Astrocyte of the spinal cord (primary cell): ENCODE data around the gene MTUS2.

Experiments
- DNase-seq: peaks from one replicate; pipeline ENCODE4 v3.0.0; 2011; ENCODE audit warnings: low read depth, low spot score
- H3K4me3 ChIP-seq: 2 replicates; pipeline ENCODE4 v1.5.1; 2011; ENCODE audit warnings: low read depth, mild to moderate bottlenecking, low read length, moderate library complexity
- in situ Hi-C: cut with HindIII; loops from 2 replicates; pipeline ENCODE4 v1.10.0; 2017; ENCODE audit warnings: low sequenced_read_pairs
- TF ChIP-seq, protein P1 (sequence below): IDR thresholded peaks from 2 replicates; pipeline ENCODE4 v1.5.1; 2012; ENCODE audit warnings: low read depth, mild to moderate bottlenecking, low read length, inconsistent platforms

MTUS2 gene

DNA sequence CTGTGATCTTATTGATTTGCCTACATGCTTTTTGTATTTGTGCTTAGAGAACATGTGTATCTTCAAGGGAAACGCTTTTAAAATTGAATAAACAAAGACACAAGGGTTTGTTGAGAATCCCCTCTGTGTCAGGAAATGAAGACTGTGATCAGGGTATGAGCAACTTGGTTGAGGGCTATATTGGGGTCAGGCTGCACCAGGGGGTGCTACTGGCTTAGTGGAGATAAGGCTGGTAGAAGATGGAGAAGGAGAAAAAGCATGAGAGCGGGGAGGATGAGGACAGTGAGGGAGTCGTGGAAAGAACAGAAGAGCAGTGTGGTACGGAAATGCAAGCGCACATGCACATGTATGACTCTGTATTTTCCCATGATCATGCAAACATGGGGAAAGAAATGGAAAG lies 201.6 kb downstream of the MTUS2 start:
- in situ Hi-C loops = no loop called here

DNA sequence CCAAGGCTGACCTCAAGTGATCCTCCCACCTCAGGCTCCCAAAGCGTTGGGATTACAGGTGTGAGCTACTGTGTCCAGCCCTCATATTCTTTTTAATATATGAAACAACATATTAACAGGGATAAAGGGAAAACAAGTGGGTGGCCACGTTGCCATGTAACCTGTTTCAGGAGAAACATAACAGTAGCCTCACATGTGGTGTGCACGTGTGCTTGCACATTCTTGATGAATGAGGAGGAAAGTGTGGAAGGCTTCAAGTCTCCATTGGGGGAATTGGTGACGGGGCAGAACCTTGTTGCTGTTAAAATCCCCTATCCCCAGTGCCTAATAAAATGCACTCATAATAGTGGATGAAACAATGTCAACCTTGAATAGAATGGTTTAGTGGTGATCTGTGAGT lies 202.3 kb downstream of the MTUS2 start:
- H3K4me3 ChIP-seq = no peak overlapping the region
- in situ Hi-C loops = no loop called here
- TF ChIP-seq, protein P1, sequence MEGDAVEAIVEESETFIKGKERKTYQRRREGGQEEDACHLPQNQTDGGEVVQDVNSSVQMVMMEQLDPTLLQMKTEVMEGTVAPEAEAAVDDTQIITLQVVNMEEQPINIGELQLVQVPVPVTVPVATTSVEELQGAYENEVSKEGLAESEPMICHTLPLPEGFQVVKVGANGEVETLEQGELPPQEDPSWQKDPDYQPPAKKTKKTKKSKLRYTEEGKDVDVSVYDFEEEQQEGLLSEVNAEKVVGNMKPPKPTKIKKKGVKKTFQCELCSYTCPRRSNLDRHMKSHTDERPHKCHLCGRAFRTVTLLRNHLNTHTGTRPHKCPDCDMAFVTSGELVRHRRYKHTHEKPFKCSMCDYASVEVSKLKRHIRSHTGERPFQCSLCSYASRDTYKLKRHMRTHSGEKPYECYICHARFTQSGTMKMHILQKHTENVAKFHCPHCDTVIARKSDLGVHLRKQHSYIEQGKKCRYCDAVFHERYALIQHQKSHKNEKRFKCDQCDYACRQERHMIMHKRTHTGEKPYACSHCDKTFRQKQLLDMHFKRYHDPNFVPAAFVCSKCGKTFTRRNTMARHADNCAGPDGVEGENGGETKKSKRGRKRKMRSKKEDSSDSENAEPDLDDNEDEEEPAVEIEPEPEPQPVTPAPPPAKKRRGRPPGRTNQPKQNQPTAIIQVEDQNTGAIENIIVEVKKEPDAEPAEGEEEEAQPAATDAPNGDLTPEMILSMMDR = no peak
- no peak for DNase-seq

More for the DNA sequence above, 201.6 kb downstream of the MTUS2 start:
- DNase-seq = no peak
- no peak overlapping the region for H3K4me3 ChIP-seq
- TF ChIP-seq, protein P1 = no peak

DNA sequence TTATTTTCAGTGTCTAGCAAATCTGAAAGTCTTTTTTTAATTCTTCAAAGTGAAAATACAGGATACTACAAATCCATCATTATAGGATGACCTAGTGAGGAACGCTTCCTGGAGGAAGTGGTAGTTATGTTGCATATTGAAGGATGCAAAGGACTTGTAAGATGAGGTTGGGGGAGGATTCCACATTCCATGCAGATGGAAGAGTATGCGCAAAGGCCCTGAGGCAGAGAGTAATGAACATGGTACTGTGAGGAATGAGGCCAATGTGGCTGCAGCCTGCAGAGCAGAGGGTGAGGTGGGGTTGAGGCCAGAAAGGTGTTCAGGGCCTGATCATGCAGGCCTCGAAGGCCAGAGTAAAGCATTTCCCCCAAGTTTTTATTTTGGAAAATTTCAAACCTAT lies 202.8 kb downstream of the MTUS2 start:
- TF ChIP-seq, protein P1 = no peak
- DNase-seq = no peak
- in situ Hi-C loops = no loop called here
- no peak overlapping the region for H3K4me3 ChIP-seq

DNA sequence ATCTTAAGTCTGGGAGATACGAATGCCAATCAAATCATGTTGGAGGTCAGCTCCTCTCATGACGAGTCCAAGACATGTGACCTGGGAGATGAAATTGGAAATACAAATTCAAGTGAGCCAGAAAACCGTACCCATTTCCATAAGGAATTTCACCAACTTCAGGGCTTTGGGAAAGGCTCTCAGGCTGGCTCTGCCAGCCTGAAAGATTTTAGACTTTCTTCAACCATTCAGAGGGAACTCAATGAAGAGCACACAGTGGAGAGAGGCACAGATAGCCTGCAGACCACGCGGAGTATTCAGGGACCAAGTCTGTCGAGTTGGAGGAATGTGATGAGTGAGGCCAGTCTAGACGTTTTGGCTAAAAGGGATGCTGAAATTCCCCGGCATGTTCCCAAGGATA lies 204.6 kb downstream of the MTUS2 start:
- TF ChIP-seq, protein P1 = no peak

DNA sequence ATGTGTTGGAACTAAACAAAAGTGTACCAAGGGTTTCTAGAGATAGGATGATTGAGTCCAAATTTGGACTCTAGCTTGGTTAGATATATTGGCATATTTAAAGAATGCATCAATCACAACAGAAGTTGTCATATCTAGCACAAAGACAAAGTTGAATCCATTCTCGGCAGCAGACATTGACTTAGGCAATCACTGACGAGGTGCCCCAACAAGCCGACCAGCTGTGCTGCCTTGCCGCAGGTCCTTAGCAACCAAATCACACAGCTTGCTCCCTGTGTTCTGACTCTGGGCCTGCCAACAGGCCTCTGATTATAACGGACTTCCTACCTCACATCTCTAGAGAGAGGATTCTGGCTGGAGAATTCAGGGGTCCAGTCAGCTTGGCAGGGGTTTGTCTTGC lies 208.7 kb downstream of the MTUS2 start:
- TF ChIP-seq, protein P1 = no peak
- no peak for DNase-seq
- in situ Hi-C loops = no loop called here
- no peak overlapping the region for H3K4me3 ChIP-seq

More for the DNA sequence above, 204.6 kb downstream of the MTUS2 start:
- DNase-seq = no peak
- no peak overlapping the region for H3K4me3 ChIP-seq
- in situ Hi-C loops = no loop called here

DNA sequence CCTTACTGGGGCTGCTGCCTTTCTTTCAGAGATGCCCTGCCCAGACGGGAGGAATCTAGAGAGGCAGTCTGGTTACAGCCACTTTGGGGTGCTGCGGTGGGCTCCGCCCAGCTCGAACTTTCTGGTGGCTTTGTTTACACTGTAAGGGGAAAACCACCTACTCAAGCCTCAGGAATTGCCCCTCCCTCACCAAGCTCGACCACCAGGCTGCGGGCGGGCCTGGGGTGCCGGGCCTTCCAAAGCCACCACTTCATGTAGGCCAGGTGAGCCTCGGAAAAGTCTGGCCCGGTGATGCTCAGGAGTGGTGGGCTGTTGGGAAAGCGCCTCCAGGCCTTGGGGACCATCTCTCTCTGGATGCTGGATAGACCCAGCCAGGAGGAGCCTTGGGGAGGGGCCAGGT lies 218.6 kb downstream of the MTUS2 start:
- DNase-seq = no peak
- in situ Hi-C loops = no loop called here
- TF ChIP-seq, protein P1 = no peak
- no peak overlapping the region for H3K4me3 ChIP-seq

DNA sequence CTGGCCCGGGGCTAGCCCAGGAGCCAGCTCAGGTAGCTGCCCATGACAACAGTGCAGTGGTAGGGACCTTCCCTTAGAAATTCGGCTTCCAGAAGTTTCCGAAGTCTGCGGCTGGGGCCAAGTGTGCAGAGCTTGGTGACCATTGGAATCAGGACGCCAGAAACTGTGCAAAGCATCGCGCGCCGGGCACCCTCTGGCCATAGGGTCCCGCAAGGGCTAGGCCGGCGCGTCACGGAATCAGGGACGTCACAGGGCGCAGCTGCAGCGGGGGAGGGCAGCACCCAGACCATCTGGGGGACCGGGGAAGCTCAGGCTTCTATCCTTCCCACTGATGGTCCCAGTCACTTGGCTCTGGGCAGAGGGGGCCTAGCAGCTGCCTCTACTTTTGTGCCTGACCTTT lies 219.1 kb downstream of the MTUS2 start:
- TF ChIP-seq, protein P1 = no peak
- no peak for DNase-seq
- no peak overlapping the region for H3K4me3 ChIP-seq
- in situ Hi-C loops = no loop called here
